GM13976 (cell line): ENCODE measurements around the gene SDC1.

Experiments
- DNase-seq: peaks from one replicate; pipeline ENCODE4 v3.0.0; 2012; ENCODE audit warnings: low spot score
- in situ Hi-C: fragments of 300-500 bp; cut with MboI; formaldehyde crosslinking; loops from one replicate; pipeline ENCODE4 v1.12.0; 2022; ENCODE audit warnings: low sequenced_read_pairs, mixed read lengths, inconsistent platforms; ENCODE audit not compliant: unreplicated experiment
- TF ChIP-seq, protein P1 (sequence below): IDR thresholded peaks from 2 replicates; pipeline ENCODE4 v1.5.1; 2012; ENCODE audit warnings: borderline replicate concordance, mild to moderate bottlenecking; ENCODE audit not compliant: insufficient read depth; ENCODE audit errors: extremely low read depth, missing control alignments, control extremely low read depth

SDC1 gene

GRCh38 chr2:20185176-20186022 is 39.5 kb downstream of the SDC1 start:
- in situ Hi-C loops = no loop called here
- TF ChIP-seq, protein P1, sequence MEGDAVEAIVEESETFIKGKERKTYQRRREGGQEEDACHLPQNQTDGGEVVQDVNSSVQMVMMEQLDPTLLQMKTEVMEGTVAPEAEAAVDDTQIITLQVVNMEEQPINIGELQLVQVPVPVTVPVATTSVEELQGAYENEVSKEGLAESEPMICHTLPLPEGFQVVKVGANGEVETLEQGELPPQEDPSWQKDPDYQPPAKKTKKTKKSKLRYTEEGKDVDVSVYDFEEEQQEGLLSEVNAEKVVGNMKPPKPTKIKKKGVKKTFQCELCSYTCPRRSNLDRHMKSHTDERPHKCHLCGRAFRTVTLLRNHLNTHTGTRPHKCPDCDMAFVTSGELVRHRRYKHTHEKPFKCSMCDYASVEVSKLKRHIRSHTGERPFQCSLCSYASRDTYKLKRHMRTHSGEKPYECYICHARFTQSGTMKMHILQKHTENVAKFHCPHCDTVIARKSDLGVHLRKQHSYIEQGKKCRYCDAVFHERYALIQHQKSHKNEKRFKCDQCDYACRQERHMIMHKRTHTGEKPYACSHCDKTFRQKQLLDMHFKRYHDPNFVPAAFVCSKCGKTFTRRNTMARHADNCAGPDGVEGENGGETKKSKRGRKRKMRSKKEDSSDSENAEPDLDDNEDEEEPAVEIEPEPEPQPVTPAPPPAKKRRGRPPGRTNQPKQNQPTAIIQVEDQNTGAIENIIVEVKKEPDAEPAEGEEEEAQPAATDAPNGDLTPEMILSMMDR = no peak
- DNase-seq = no peak

- in situ Hi-C loops = no loop called here
- TF ChIP-seq, protein P1 = no peak
- DNase-seq = no peak
These were observed 40.6 kb downstream of the SDC1 start for GRCh38 chr2:20184067-20184938.

DNA sequence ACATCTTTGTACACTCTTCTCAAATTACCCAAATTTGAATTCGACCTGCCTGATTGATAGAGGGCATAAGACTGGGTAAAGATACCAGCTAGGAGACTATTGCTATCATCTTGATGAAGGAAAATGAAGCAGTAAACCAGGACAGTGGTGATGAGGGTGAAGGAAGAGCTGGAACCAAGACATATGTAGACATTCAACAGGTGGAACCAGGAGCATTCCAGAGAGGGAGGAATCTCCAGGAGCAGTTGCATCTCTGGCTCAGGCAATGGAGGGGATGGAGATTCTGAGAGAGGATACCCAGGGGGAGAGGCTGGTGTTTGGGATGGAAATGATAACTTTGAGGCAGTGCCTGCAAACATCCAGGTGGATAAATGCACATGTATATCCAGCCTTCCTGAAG is 41.6 kb downstream of the SDC1 start:
- TF ChIP-seq, protein P1 = no peak
- in situ Hi-C loops = no loop called here
- no peak for DNase-seq

DNA sequence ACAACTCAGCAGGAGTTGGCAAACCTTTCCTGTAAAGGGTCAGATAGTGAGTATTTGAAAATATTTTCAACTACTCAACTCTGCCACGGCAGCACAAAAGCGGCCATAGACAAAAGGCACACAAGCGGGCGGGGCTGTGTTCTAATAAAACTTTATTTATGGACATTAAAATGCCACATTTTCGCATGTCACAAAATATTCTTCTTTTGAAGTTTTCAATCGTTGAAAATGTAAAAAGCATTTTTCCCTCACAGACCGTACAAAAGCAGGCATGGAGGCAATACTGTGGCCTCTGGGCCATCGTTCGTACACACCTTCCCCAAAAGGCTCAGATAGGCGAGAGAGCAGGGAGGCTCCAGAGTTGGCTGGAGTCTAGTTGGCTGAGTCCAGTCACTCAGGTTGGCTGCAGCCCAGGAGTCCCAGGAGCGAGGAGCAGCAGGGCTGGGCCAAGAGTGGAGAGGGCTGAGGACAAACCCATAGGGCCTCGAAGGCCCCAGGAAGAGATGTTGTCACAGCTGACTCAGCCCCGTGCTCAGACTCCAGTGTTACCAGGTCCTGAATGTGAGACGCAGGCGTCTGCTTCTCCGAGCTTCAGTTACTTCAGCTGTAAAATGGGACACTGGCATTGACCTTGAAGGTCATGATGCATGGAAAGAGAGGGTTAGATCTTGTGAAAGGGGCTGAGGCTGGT is 42.5 kb downstream of the SDC1 start:
- in situ Hi-C loops = no loop called here
- TF ChIP-seq, protein P1 = no peak
- DNase-seq = no peak

DNA sequence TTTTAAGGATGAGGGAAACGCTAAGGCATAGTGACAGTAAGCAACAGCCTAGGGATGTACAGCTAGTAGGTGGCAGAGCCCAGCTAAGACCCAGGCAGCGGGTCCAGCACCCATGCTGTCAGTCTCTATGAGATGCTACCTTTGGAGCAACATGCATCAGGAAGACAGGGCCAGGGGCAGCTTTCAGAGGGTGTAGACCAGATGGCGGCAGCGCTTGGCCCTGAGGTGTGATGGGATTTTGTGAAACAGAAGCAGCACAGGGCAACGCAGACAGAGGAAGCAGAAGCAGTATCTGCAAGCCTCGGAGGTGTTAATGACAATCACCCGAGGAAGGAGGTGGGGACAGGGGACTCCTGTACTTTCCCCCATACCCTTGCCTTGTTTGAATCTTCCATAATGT is 43.2 kb downstream of the SDC1 start:
- in situ Hi-C loops = no loop called here

More for the DNA sequence above, 43.2 kb downstream of the SDC1 start:
- no peak for DNase-seq
- TF ChIP-seq, protein P1 = no peak
